Hippocampal formation (tissue), 2 donors: Measurements from ENCODE around the gene ZIM2.

ENCODE experiments used
- DNase-seq, 2 donors: peaks; one replicate each; lab custom pipeline; 2025; lab: John Stamatoyannopoulos, UW

ZIM2 gene

DNA sequence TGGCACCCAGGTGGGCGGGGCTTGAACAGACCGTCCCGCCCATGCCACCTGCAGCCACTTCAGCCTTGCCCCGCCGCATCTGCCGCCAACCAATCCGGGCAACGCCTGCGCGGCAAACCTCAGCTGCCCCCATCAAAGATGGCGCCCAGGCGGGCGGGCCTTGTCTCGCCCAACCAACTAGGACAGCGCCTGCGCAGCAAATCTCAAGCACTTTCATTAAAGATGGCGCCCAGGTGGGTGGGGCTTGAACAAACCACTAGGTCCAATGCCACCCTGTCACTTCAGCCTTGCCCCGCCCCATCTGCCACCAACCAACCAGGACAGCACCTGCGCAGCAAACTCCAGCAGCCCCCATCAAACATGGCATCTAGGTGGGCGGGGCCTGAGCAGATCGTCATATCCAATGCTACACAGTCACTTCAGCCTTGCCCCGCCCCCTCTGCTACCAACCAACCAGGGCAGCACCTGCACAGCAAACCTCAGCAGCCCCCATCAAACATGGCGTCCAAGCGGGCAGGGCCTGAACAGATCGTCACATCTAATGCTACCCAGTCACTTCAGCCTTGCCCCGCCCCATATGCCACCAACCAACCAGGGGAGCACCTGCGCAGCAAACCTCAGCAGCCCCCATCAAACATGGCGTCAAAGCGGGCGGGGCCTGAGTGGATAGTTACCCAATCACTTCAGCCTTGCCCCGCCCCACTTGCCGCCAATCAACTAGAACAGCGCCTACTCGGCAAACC, 1.4 kb downstream of the ZIM2 start:
- DNase-seq = peak; percentile 99

DNA sequence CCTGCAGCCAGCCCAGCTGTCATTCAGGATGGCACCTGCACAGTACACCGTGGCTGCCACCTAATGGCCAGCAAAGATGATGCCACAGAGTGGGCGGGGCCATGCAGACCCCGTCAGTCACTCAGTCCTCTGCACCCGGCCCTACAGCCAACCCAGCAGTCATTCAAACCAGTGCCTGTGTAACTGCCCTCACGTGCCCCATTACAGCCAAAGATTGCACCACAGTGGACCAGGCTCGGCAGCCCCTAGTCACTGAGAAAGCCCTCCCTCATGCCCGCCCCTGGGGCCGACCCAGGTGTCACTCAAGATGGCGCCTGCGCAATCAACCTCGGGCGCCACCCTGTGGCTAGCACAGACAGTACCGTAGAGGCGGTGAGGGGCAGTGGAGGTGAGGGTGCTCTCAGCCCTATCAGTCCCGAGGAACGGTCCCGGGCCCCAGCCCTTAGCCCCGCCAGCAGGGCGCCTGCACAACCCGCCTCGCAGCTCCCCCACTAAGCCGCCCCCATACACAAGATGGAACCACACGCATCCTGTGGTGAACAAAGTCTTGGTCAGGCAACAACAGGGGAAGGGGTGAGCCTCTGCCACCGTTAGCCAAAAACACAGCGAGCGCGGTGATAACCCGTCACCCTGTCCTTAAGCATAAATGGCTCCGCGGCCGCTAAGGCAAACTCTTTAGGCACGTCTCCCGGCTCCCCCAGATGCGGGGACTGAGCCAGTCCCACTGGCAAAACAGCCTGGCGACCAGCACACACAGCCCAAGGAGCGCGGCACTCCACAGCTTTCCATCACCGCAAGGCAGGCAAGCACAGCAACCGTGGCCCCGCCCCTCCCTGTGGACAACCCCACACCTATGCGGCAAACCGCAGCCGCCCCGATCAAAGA, 2.3 kb downstream of the ZIM2 start:
- peak; percentile 79 to 85 for DNase-seq

DNA sequence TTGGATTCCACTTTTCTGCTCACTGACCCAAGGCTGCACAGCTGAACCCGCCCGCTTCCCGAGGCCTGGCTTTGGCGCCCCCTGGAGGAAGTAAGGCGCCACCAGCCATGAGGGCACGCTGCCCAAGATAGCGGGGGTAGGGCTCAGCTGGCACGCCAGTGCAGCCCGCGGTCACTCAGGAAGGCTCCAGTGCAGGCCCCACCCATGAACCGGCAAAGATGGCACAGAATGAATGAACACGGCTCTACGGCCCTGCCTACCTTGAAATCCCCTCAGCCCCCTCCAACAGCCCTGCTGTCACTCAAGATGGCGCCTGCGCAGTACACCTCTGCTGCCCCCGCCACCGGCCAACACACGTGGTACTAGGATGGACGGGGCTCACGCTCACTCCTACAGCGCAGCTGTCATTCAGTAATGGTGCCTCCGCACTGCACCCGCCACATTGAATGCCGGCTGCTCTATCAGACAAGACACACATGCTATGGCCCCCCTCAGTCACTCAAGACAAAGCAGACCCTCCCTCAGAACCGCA, 3.0 kb downstream of the ZIM2 start:
- peak; percentile 79 to 86 for DNase-seq

DNA sequence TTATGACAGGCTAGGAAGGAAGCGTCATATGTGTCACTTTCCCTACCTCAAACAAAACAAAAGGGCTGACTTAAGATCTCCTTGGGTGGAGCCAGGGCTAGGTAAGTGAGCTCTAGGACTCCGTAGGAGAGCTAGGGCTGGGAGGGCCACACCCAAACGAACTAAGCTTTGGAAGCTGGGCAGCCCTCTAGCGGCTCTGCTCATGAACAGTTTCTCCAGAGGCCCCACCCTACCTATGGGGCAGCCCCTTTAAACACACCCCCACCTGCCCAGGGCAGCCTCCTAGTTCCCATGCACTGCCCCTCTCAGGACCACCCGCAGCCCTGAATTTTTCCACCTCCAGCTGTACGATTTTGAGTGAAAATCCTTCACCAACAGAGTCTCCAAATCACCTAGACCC, 3.5 kb downstream of the ZIM2 start:
- no peak for DNase-seq

DNA sequence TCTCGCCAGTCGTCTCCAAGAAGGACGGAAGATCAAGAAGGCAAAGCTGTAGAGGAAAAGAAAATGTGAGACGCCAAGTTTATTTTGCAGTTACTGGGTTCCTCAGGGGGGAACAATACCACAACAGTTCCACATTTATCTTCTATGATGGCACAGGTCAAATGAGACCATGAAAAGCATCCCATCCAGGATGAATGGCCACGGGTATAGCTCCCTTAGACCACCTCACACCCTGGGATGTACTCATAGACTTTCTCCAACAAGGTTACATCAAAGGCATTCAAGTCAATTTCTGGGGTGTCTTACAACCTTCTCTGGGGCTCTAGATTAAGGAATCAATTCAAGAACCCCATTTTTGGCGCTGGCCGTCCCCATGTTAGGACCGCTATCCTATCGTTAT, 4.5 kb downstream of the ZIM2 start:
- DNase-seq = no peak

DNA sequence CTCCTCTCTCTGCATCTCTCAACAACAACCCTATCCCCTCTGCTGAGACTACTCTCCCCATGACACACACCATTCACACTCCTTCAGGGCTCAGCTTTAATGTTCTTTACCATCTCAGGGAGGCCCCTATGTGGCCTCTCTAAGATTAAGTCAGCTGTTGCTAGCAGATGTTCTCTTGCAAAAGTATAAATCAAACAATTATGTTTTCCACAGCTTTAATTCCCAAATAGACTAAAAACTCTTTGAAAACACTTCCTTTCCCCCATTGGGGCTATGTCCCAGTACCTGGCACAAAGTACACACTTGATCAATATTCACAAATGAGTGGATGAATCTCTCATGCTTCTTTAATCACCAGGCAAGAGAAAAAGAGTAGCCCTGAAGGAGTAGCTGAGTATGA, 5.1 kb downstream of the ZIM2 start:
- no peak for DNase-seq

DNA sequence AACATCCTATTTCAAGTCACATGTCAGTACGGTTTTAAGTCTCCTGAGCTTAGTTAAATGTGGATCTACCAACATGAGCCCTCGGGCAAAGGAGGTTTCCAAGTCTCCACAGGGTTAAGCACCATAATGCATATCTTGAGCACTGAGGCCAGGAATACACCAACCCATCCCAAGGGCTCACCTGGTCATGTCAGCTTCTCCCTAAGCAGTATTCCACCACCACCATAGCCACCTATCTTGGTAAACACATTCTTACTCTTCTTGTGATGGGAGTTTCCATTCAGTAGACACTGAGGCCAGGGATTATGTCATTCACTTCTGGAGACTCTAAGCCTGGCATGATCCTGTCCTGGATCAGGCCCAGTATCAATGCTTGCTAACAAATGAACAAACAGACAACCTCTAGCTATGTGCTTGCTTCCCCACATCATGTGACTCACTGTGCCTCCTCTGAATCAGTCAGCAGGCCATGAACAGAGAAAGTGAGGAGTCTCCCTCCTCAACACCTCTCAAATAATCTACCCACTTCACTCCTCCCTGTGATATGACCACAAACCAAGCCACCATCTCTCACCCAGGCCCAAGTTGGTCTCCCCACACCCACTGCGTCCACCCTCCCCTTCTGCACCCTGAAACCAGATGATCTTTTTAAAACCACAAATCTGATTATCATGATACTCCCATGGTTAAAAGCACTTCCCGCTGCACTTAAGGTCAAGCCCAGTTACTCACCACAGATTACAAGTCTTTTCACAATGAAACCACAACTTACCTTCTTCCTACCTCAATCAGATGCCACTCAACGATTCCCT, 5.8 kb downstream of the ZIM2 start:
- DNase-seq = no peak

DNA sequence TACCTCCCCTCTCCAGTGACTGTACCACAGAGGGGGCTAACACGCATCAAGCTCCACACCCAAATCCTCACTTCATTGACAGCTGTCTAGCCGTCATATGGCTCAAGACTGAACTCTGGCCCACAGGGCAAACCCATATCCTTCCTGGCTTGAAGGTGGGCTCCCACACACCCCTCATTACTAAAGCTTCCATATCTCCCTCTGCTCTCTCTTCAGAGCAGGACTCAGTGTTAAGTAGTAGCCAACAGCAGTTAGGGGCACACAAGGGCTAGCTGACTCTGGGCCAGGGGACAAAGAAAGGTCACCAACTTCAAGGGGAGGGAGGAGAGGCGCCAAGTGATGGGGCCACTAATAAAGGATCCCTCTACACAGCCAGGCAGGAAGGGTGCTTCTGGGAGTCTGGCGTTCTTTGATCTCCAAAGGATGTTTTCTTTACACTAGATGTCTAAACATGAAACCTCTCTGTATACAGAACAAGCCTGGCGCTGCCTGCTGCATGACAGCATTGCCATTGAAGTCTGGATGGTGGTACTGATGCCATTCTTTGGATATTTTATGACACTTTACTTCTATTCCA, 8.1 kb downstream of the ZIM2 start:
- no peak for DNase-seq

DNA sequence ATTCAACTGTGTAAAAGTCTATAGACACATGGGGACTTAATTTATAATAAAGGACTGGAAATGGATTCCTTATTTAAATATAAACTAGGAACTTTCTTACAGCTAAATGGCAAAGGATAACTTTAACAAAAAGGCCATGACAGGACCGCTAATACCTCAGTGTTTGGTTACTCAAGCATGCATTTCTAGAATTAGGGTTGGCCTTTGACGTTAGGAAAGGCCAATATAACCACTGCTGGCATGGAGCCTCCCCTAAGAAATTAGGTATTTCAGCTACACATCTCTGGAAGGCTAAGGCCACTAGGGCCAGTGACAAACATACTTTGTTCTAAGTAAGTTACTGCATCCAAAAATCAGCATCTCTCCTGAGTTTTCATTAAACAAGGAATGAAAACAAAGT, 9.3 kb downstream of the ZIM2 start:
- no peak for DNase-seq

DNA sequence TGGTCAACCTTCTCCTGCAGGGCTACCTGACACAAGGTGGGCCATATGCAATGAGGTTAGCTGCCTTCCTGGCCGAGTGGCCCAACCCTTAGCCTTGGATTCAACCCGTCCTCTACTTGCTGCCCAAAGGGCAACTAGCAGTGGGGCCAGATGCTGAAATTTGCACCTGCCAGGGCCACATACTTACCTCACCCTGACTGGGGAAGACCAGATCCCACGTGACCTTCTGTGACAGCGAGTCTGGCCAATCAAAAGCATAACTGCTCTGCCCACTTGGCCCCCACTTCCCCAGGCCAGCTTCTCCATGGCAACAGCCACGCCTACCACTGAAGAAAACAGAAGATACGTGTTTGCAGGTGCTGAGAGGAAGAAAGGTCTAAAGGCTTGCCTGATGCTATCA, 10.9 kb downstream of the ZIM2 start:
- no peak for DNase-seq

DNA sequence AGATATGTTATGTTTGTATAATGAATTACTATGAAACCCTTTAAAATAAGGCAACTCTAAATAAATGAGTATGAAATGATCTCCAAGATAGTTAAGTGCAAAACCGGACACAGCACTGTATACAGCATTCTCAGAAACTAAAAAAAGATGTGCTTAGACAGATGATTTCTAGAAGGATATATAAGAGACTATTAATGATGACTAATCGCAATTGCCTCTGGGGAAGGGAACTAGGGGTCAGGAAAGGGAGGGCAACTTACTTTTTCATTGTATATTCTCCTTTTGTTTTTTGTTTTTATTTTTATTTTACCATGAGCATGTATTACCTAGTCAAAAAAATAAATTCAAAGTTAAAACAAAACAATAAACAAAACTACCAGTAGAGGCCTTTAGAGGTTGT, 12.8 kb downstream of the ZIM2 start:
- no peak for DNase-seq

DNA sequence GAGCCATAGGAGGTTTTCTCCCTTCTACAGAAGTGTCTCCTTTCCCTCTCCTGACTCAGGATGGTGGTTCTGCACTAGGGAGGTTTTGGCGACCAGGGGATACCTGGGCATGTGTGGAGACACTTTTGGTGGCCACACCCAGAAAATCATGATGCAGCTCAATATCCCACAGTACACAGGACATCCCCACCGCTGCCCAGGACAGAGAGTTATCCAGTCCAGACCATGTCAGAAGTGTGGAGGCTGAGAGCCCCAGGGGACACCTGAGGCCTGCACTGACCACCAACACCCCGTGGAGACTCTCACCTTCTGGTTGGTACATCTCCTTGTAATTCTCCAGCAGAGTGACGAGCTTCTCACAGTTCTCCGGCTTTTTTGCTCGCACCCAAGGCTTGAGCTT, 16.6 kb downstream of the ZIM2 start:
- no peak for DNase-seq

DNA sequence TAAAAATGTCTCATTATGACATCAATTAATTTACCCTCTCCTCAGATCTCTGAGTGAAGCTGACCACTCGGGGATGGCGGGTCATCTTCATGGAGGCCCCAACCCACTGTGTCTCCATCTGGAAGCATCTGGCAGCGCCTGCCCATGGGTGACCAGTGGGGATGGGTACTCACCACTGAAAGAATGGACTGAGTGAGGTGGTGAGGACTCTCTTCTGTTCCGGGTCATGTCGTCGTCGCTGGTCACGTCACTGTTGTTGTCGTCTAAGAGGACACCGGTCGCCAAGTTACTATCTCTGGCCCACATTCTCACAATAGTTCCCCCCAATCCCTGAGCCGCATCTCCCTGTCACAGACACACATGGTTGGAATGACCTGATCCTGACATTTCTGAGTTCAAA, 17.1 kb downstream of the ZIM2 start:
- DNase-seq = no peak

DNA sequence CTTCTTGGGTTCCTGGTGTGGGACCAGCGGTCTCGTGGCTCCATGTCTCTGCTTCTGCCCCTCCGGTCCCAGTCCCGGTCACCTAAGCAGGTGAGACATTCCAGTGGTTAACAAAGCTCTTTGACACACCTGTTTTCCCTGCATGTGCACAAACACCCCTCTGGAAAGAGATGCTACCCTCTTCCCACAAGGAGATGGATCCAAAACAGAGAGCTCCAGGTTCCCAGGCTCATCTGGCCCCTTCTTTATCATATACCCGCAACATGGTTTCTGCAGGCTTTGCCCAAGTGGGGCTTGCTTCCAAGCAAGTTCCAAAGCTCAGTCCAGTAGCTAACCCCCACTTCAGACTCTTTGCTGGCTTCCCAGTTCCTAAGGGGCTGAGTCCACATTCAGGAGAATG, 17.8 kb downstream of the ZIM2 start:
- DNase-seq = no peak

DNA sequence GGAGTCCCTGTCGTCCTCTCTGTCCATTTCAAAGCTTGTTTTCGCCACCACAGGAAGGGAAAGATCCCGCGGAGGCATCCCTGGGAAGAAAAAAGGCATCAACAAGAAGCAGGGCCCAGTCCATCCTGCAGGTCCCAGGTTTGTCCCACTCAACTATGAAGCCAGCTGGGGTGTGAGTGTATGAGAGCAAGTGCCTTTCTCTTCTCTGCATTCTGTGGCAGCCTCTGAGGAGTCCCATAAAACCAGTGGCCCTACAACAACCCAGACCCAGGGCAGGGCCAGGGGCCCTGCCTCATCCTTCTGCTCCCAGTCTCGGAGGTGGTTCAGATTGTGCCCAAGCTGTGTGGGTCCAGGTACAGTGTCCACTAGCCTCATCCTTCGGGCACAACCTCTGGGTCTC, 18.9 kb downstream of the ZIM2 start:
- no peak for DNase-seq

DNA sequence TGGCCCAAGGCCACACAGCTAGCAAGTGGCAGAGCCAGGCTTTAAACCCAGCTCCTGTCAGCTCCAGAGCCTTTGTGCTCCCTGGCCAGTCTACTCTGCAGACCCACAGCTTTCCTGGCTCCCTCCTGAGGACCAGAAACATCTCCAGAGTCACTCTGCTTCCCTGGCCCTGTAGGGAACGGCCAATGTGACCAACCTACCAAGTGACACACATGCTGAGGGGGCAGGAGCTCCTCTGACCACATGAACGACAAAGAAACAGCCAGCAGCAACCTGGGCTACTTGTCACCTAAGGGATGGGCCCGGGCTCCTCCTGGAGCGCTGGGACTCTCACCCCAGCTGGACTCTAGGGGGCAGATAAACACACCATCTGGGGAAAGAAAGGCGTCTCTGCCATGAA, 19.3 kb downstream of the ZIM2 start:
- DNase-seq = no peak

DNA sequence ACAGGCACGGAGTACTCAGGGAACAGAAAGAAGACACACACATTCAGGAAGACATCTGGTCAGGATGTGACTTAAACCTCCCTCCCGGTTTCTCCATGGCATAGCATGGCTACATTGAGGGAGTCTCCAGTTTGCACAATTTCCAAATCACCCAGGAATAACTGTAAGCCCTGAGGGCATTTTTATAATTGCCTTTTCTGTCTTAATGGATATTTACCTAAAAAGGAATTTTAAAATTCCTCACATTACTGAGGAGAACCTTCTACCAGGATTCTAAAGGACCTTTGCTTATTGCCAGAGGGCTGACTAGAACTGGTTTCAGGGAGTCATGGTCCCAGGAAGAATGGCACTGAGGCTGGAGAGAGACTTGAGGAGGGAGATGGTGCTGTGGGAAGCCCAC, 21.4 kb downstream of the ZIM2 start:
- no peak for DNase-seq

DNA sequence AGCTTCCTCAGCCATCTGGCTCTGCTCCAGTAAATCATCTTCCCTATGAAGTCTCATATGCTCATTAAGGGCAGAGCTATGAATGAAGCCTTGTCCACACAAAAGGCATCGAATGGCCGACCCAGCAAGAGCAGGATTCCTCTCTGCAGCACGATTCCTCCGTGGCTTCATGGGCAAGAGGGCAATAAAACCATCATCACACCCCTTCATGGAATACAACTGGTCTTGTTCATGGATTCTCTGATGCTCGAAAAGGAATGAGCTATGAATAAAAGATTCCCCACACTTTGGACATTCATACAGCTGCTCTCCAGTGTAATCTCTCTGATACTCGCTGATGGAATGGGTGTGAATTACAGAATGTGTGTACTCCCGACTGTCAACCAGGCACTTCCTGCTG, 25.9 kb downstream of the ZIM2 start:
- no peak for DNase-seq

DNA sequence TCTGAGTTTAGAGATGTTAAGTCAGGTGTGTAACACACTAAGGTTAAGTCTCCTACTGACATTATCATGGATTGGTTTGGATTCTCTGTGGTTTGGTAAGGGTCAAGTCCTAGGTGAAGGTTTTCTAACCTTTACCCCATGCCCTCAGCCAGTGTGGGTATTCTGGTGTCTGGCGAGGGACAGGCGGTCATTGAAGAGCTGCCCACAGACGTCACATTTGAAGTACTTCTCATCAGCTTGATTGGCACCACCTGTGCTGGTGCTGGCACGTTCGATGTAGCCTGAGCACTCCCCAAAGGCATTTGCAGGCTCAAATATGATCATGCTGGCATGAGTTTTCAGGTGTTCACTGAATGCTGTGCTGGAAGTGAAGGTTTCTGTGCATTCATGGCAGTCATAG, 27.0 kb downstream of the ZIM2 start:
- DNase-seq = no peak

DNA sequence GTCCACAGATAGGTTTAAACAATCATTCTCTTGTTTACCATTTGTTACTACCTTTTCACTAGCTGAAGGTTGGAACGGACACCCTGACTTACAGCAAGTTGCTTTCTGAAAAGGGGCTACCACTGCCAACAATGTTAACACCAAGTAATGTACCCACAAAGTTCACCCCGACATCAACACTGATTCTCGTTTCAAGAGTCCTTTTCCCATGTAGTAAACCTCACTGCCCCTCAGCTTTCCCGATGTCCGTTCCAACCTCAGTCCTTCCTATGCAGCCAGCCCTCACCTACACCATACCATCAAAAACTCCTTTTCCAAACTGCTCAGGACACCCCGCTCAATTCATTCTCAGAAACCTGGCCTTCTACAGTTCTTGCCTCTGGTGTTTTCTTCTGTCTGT, 29.0 kb downstream of the ZIM2 start:
- no peak for DNase-seq

DNA sequence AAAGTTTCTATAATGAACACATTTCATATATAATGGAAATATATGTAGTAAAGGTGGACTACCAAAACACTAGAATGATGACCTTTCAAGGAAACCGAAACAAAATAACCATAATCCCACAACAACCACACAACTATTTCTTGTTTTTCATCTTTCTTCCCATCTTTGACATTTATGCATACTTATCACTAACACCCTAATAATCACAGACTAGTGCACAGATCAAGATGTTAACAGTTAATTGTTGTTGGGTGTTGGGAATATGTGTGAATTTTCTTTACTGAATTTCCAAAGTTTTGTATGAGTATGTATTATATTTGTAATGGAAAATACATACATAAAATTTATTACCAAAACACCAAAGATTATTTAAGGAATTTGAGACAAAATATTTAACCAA, 30.3 kb downstream of the ZIM2 start:
- no peak for DNase-seq
